HG03135 (cell line): Measurements from ENCODE around the gene NOL12.
"Not testable (repeated sequence)": the region's sequence is repeated elsewhere in the genome, so short reads cannot be mapped to it uniquely, and the experiment has no call there.

Experiments used
- ATAC-seq: cut with Tn5 transposase; IDR thresholded peaks from one replicate; pipeline ENCODE4 v1.9.1; 2021; ENCODE audit warnings: mild to moderate bottlenecking, moderate library complexity; ENCODE audit not compliant: unreplicated experiment

Gene NOL12

GRCh38 chr22:37678372-37678771 is 7.8 kb upstream of the NOL12 start:
- no peak for ATAC-seq

- ATAC-seq = no peak
These were observed 6.5 kb upstream of the NOL12 start for GRCh38 chr22:37679670-37680069.

- no peak for ATAC-seq
These were observed 5.8 kb upstream of the NOL12 start for GRCh38 chr22:37680191-37680851.

GRCh38 chr22:37681001-37681424 is 5.1 kb upstream of the NOL12 start:
- no peak for ATAC-seq

GRCh38 chr22:37681556-37682049 is 4.5 kb upstream of the NOL12 start:
- no peak for ATAC-seq

GRCh38 chr22:37684803-37685615 is 1.1 kb upstream of the NOL12 start:
- no peak for ATAC-seq

GRCh38 chr22:37690407-37690806 is 4.3 kb downstream of the NOL12 start:
- ATAC-seq = no peak

GRCh38 chr22:37690901-37691504 is 4.9 kb downstream of the NOL12 start:
- no peak for ATAC-seq

GRCh38 chr22:37692627-37693285 is 6.6 kb downstream of the NOL12 start:
- ATAC-seq = no peak

GRCh38 chr22:37694131-37694530 is 8.0 kb downstream of the NOL12 start:
- ATAC-seq = not testable (repeated sequence)

GRCh38 chr22:37696260-37696656 is 10.1 kb downstream of the NOL12 start:
- not testable (repeated sequence) for ATAC-seq

GRCh38 chr22:37696657-37697537 is 10.8 kb downstream of the NOL12 start, which contains the start of gene TRIOBP:
Gene TRIOBP (plus strand): TSS chr22:37697048. CDS start chr22:37701366, 4,318 bp downstream.
- peak; percentile 91 for ATAC-seq

GRCh38 chr22:37697538-37697835 is 11.3 kb downstream of the NOL12 start:
- ATAC-seq = no peak

- no peak for ATAC-seq
These were observed 15.1 kb downstream of the NOL12 start for GRCh38 chr22:37701141-37701786.

GRCh38 chr22:37703906-37704305 is 17.8 kb downstream of the NOL12 start:
- ATAC-seq = no peak

GRCh38 chr22:37704645-37705044 is 18.5 kb downstream of the NOL12 start:
- ATAC-seq = no peak

- ATAC-seq = no peak
These were observed 19.1 kb downstream of the NOL12 start for GRCh38 chr22:37705205-37705604.

GRCh38 chr22:37708580-37709444 is 22.7 kb downstream of the NOL12 start:
- no peak for ATAC-seq

- no peak for ATAC-seq
These were observed 23.3 kb downstream of the NOL12 start for GRCh38 chr22:37709445-37709765.
